ENCODE results near the gene RGL2. TPM values are rescaled to one million over a fixed set of nuclear protein-coding genes. Genes with fewer than 3 reads are reported as not detected.

RGL2 gene
- total RNA-seq, 4 donors from 2014 or later = 53.7 to 83.0 (median 60.7) TPM

DNA sequence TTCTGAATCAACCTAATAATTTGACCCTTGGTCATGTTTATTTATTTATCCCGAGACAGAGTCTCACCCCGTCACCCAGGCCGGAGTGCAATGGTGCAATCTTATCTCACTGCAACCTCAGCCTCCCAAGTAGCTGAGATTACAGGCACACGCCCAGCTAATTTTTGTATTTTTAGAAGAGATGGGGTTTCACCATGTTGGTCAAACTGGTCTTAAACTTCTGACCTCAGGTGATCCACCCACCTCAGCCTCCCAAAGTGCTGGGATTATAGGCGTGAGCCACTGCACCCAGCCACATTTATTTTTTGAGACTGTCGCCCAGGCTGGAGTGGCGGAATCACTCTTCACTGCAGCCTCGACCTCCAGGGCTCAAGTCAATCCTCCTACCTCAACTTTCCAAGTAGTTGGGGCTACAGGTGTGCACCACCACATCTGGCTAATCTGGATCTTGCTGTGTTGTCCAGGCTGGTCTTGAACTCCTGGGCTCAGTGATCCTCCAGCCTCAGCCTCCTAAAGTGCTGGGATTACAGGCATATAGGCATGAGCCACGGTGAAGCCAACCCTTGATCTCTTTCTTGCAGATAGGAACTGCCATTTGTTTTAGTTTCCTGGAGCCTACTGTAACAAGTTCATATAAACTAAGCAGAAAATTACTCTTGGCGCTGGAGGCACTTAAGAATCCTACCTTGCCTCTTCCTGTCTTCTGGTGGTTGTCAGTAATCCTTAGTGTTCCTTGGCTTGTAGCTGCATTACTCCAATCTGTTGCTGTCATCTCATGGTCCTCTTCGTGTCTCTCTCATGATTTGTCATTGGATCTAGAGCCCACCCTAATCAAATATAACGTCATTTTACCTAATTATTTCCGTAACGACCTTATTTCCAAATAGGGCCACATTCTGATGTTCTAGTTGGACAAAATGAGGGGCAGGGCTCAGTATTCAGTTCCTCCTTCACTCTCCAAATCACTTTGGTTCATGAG lies 24.5 kb downstream of the RGL2 start:
- Histone ChIP-seq H3K4me1 (peaks cover 5 to 87% (median 39%) of the 10 kb centered on the region in 3 donors), H3K27ac (no peak overlapping the region), H3K4me3 (no peak overlapping the region), H3K27me3 (no peaks in the 10 kb centered on the region), H3K9me3 (no peaks in the 10 kb centered on the region), H3K36me3 (peaks cover 0 to 43% of the 10 kb centered on the region in 2 donors)
- TF ChIP-seq POLR2AphosphoS5 (IDR thresholded peaks at IDR 0.05) (no peak), CTCF (IDR thresholded peaks at IDR 0.05) (no peak), POLR2A (IDR thresholded peaks at IDR 0.05) (no peak), EP300 (IDR thresholded peaks at IDR 0.05) (no peak)
- WGBS, 2 donors (ENCODE audit: low coverage in 1 of 2) = 53 to 54% methylated on average over 11 to 12 of the region's 14 CpGs
- ATAC-seq = no peak

DNA sequence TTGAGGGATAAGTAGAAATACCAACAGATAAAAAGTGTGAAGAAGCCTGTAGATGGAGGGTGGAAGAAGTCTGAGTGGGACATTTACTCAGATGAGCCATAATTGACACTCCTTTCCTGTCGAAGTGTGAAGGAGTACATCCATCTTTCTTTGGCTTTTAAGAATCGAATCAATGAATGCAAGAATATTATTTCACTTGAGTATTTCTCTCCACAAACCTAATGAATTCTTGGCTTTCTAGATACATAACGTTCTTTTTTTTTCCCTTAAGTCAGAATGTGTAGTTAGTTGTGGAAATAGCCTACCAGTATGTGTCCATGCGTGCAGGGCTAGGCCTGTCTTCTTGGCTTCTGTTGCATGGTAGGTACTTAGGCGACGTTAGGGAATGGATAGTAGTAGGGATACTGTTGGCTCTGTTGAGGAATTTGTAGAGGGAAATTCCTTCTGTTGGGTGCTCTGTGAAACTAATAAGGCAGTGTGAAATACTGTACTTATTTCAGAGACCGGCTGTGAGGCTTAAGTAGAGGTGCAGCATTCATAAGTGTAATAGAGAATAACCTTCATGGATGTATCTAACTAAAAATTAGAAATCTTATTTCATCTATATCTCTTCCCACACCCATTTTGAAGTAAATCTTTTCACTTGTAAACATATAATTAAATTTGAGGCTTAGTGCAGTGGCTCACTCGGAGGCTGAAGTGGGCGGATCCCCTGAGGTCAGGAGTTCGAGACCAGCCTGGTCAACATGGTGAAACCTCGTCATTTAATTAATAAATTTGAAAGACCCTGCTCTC lies 25.4 kb downstream of the RGL2 start:
- Histone ChIP-seq H3K27ac (peak overlapping the region in 2 of 4 donors; percentile 92 to 95), H3K27me3 (no peaks in the 10 kb centered on the region), H3K9me3 (no peaks in the 10 kb centered on the region), H3K4me3 (peak overlapping the region in 1 of 2 donors; percentile 71), H3K4me1 (peaks cover 5 to 79% (median 38%) of the 10 kb centered on the region in 3 donors), H3K36me3 (peaks cover 0 to 44% of the 10 kb centered on the region in 2 donors)
- 55 to 62% methylated on average over 10 to 11 of the region's 11 CpGs for WGBS, 2 donors (ENCODE audit: low coverage in 1 of 2)
- no peak for ATAC-seq
- TF ChIP-seq EP300 (IDR thresholded peaks at IDR 0.05) (no peak), POLR2A (IDR thresholded peaks at IDR 0.05) (no peak), CTCF (IDR thresholded peaks at IDR 0.05) (no peak), POLR2AphosphoS5 (IDR thresholded peaks at IDR 0.05) (no peak)

GRCh38 chr6:33272275-33273128 lies 26.2 kb downstream of the RGL2 start:
- ATAC-seq = no peak
- peaks cover 0 to 52% of the 10 kb centered on the region in 2 donors for H3K36me3 ChIP-seq
- H3K4me1 ChIP-seq = peaks cover 5 to 70% (median 29%) of the 10 kb centered on the region in 3 donors
- H3K27me3 ChIP-seq = no peaks in the 10 kb centered on the region
- no peak for TF ChIP-seq POLR2A (IDR thresholded peaks at IDR 0.05)
- TF ChIP-seq EP300 (IDR thresholded peaks at IDR 0.05) = no peak
- WGBS, 2 donors (ENCODE audit: low coverage in 1 of 2) = 13 to 15% methylated on average over 9 to 14 of the region's 22 CpGs
- no peaks in the 10 kb centered on the region for H3K9me3 ChIP-seq
- H3K27ac ChIP-seq = peak overlapping the region; percentile 44 to 95 (median 90)
- peak overlapping the region; percentile 60 to 71 for H3K4me3 ChIP-seq

DNA sequence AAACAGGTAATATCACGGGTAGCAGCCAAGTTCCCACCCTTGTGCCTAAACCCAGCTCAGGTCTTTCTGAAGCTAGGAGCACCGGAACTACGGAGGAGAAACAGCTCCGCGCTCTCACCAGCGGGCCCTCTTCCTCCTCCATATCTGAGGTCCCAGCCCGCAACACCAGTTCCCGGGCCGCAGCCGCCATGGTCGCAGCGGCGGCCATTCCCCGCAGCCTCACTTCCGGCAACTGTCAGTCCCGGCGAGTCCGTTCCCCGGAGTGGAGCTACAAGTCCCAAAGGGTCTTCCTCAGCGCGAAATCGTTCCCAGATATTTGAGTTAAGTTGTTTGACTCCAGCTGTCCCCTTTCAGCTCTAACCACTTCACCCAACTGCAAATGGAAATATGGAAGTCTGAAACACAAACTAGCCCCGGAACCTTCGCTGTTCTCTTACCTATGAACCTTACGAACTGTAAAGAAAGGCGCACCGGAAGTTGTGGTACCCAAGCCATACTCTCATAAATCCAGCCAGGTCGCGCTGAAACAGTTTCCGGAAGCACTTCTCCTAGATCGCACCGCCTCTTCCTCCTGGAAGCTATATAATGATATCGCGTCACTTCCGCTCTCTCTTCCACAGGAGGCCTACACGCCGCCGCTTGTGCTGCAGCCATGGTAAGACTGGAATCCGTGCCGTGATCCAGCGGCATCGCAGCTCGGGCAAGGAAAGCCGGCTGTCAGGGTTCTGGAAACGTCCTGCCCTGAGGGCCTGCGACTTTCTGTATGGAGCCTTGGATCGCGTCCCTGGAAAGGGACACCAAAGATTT lies 27.1 kb downstream of the RGL2 start, which contains the start of the genes RPS18 and VPS52:
RPS18 (plus strand) TSS at position 608 of the 807 bp plus-strand sequence; CDS start at position 653, 45 bp downstream.
VPS52 (minus strand) TSS at position 409 of the 807 bp plus-strand sequence; CDS start at position 208, 201 bp downstream.
- 0 to 2% methylated on average over 7 to 12 of the region's 48 CpGs for WGBS, 2 donors (ENCODE audit: low coverage in 1 of 2)
- TF ChIP-seq EP300 (IDR thresholded peaks at IDR 0.05) (no peak), CTCF (IDR thresholded peaks at IDR 0.05) (no peak), POLR2AphosphoS5 (IDR thresholded peaks at IDR 0.05) (peak; percentile 99), POLR2A (IDR thresholded peaks at IDR 0.05) (peak; percentile 83 to 87)
- peak within 1 kb of the TSS; percentile 60 to 71 for H3K4me3 ChIP-seq
- no peaks in the 10 kb centered on the region for H3K9me3 ChIP-seq
- no peaks in the 10 kb centered on the region for H3K27me3 ChIP-seq
- peaks cover 5 to 64% (median 29%) of the 10 kb centered on the region in 3 donors for H3K4me1 ChIP-seq
- H3K27ac ChIP-seq = peak within 1 kb of the TSS; percentile 89 to 95 (median 92)
- peaks cover 0 to 60% of the 10 kb centered on the region in 2 donors for H3K36me3 ChIP-seq
- peak; percentile 97 for ATAC-seq

Data from gastroesophageal sphincter (tissue), 4 donors.